Common myeloid progenitor, CD34-positive (primary cell): ENCODE results near the gene FAM177B.

Experiments used
- CTCF ChIA-PET: fragments of 350-600 bp; sonication (Branson Sonifier 250); formaldehyde crosslinking; loops from one replicate; lab custom pipeline; 2021; ENCODE audit warnings: antibody characterized with exemption; lab: Charles Lee
- POLR2A ChIA-PET: fragments of 350-600 bp; sonication (Branson Sonifier 250); formaldehyde crosslinking; loops from one replicate; lab custom pipeline; 2021; ENCODE audit warnings: antibody characterized with exemption; lab: Charles Lee
- DNase-seq, 3 donors: peaks; one replicate each; pipeline versions ENCODE4 v3.0.0 to v3.0.0-alpha.2; 2013
- H3K27ac ChIP-seq, 2 experiments: 1 replicate in 1 of 2; 2 replicates in 1 of 2; pipeline ENCODE4 v1.7.0; 2013; ENCODE audit warnings: inconsistent platforms in 2 of 2, low read length in 2 of 2, mild to moderate bottlenecking in 2 of 2, low read depth in 1 of 2, moderate library complexity in 1 of 2; ENCODE audit not compliant: severe bottlenecking in 2 of 2, insufficient read depth in 1 of 2, poor library complexity in 1 of 2
- H3K27me3 ChIP-seq, 5 experiments: replicated peaks in 2 of 5; 1 replicate in 3 of 5; 2 replicates in 2 of 5; pipeline versions ENCODE4 v1.6.1 to v1.7.0; 2013; ENCODE audit warnings: low read length in 4 of 5, mild to moderate bottlenecking in 2 of 5, moderate library complexity in 2 of 5, inconsistent platforms in 1 of 5; ENCODE audit not compliant: insufficient read depth in 5 of 5, control insufficient read depth in 4 of 5
- H3K36me3 ChIP-seq, 4 experiments: 1 replicate in 2 of 4; 2 replicates in 2 of 4; pipeline versions ENCODE4 v1.6.1 to v1.7.0; 2013; ENCODE audit warnings: low read length in 3 of 4, control low read depth in 1 of 4, mild to moderate bottlenecking in 1 of 4; ENCODE audit not compliant: control insufficient read depth in 4 of 4, insufficient read depth in 4 of 4
- H3K4me1 ChIP-seq, 4 experiments: 1 replicate in 3 of 4; 2 replicates in 1 of 4; pipeline versions ENCODE4 v1.6.1 to v1.7.1; 2013; ENCODE audit warnings: low read length in 3 of 4, mild to moderate bottlenecking in 3 of 4, control low read depth in 1 of 4, inconsistent platforms in 1 of 4, moderate library complexity in 1 of 4; ENCODE audit not compliant: control insufficient read depth in 4 of 4, insufficient read depth in 4 of 4; ENCODE audit errors: control extremely low read depth in 1 of 4
- H3K4me3 ChIP-seq, 7 experiments: 1 replicate in 4 of 7; 2 replicates in 3 of 7; pipeline versions ENCODE4 v1.5.1 to v1.7.0; 2013; ENCODE audit warnings: mild to moderate bottlenecking in 7 of 7, low read length in 6 of 7, moderate library complexity in 6 of 7, inconsistent platforms in 2 of 7, low read depth in 2 of 7, control low read depth in 1 of 7; ENCODE audit not compliant: insufficient read depth in 4 of 7, control insufficient read depth in 1 of 7; ENCODE audit errors: extremely low read depth in 1 of 7
- H3K9me3 ChIP-seq, 5 experiments: 1 replicate in 4 of 5; 2 replicates in 1 of 5; pipeline versions ENCODE4 v1.6.1 to v1.7.1; 2013; ENCODE audit warnings: low read length in 4 of 5, mild to moderate bottlenecking in 2 of 5, inconsistent platforms in 1 of 5, low read depth in 1 of 5, moderate library complexity in 1 of 5; ENCODE audit not compliant: control insufficient read depth in 4 of 5, insufficient read depth in 2 of 5; ENCODE audit errors: control extremely low read depth in 1 of 5
- WGBS: methylation state at CpG from one replicate; pipeline ENCODE4 v1.1.5; 2013; ENCODE audit not compliant: insufficient coverage; 5-methylcytosine and 5-hydroxymethylcytosine counted together

FAM177B gene

GRCh38 chr1:222768592-222768991, 31.6 kb downstream of the FAM177B start:
- Histone ChIP-seq H3K27me3 (no peaks in the 10 kb centered on the region), H3K9me3 (peaks cover 0 to 11% (median 9%) of the 10 kb centered on the region in 5 experiments), H3K27ac (no peak overlapping the region), H3K36me3 (no peaks in the 10 kb centered on the region), H3K4me1 (peaks cover 9 to 22% (median 21%) of the 10 kb centered on the region in 4 experiments), H3K4me3 (no peak overlapping the region)
- ChIA-PET POLR2A (no interaction called here), CTCF (interaction anchor here (1.1 to 2.0 kb wide), 3 partner anchors 12 to 354 kb away, joined by 3 to 6 read pairs (median 3); no protein-coding TSS in a partner anchor)
- DNase-seq = no peak

- no CpG with 5 or more reads among the region's 1 CpG for WGBS
- Histone ChIP-seq H3K27ac (no peak overlapping the region), H3K9me3 (peaks cover 0 to 11% (median 9%) of the 10 kb centered on the region in 5 experiments), H3K4me3 (no peak overlapping the region), H3K27me3 (no peaks in the 10 kb centered on the region), H3K4me1 (peaks cover 9 to 26% (median 22%) of the 10 kb centered on the region in 4 experiments), H3K36me3 (no peaks in the 10 kb centered on the region)
- DNase-seq = peak in 2 of 3 donors; percentile 36 to 37
- ChIA-PET POLR2A (no interaction called here), CTCF (interaction anchor here (2.0 kb wide), 1 partner anchor 354 kb away, joined by 6 read pairs; no protein-coding TSS in a partner anchor)
Measured at GRCh38 chr1:222769181-222769580, 32.2 kb downstream of the FAM177B start.

- CTCF ChIA-PET = interaction anchor here (1.3 kb wide), 1 partner anchor 320 kb away, joined by 3 read pairs; no protein-coding TSS in a partner anchor
- POLR2A ChIA-PET = no interaction called here
- Histone ChIP-seq H3K27ac (no peak overlapping the region), H3K27me3 (no peaks in the 10 kb centered on the region), H3K4me3 (no peak overlapping the region), H3K36me3 (no peaks in the 10 kb centered on the region), H3K9me3 (peaks cover 0 to 11% (median 9%) of the 10 kb centered on the region in 5 experiments), H3K4me1 (peaks cover 9 to 26% (median 22%) of the 10 kb centered on the region in 4 experiments)
- no peak for DNase-seq
- 100% methylated on average over 1 of the region's 2 CpGs for WGBS
Measured at GRCh38 chr1:222769971-222770620, 33.1 kb downstream of the FAM177B start.

DNA sequence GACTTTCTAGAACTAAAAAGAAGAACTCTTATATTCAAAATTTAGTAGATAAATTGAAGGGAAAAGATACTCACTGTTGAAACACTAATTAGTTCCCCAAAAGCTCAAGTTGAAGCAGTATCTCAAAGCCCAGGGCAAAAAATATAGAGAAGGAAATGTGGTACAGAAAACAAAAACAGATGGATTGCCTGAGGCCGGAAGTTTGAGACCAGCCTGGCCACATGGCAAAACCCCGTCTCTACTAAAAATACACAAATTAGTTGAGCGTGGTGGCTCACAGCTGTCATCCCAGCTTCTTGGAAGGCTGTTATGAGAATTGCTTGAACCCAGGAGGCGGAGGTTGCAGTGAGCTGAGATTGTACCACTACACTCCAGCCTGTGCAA, 36.0 kb downstream of the FAM177B start:
- DNase-seq = peak; percentile 82 to 97 (median 96)
- Histone ChIP-seq H3K4me1 (peaks cover 9 to 26% (median 22%) of the 10 kb centered on the region in 4 experiments), H3K4me3 (peak overlapping the region in 3 of 7 experiments; percentile 36 to 52 (median 48)), H3K36me3 (no peaks in the 10 kb centered on the region), H3K27me3 (no peaks in the 10 kb centered on the region), H3K27ac (peak overlapping the region; percentile 15 to 47), H3K9me3 (peaks cover 0 to 10% (median 6%) of the 10 kb centered on the region in 5 experiments)
- ChIA-PET POLR2A (interaction anchor here (0.7 kb wide), 1 partner anchor 119 kb away, joined by 5 read pairs; no protein-coding TSS in a partner anchor), CTCF (interaction anchor here (1.1 to 2.3 kb wide), 7 partner anchors 14 to 317 kb away, joined by 3 to 5 read pairs (median 4); partner anchors contain the start of gene FAM177B)
- WGBS = 0% methylated on average over 3 of the region's 4 CpGs

- DNase-seq = no peak
- ChIA-PET POLR2A (no interaction called here), CTCF (interaction anchor here (0.6 kb wide), 1 partner anchor 36 kb away, joined by 3 read pairs; no protein-coding TSS in a partner anchor)
- Histone ChIP-seq H3K4me1 (peaks cover 4 to 12% (median 8%) of the 10 kb centered on the region in 4 experiments), H3K4me3 (no peak overlapping the region), H3K36me3 (no peaks in the 10 kb centered on the region), H3K27me3 (no peaks in the 10 kb centered on the region), H3K27ac (no peak overlapping the region), H3K9me3 (peaks cover 0 to 4% (median 2%) of the 10 kb centered on the region in 5 experiments)
- WGBS = no CpG with 5 or more reads among the region's 1 CpG
Measured at GRCh38 chr1:222777463-222777862, 40.5 kb downstream of the FAM177B start.

DNA sequence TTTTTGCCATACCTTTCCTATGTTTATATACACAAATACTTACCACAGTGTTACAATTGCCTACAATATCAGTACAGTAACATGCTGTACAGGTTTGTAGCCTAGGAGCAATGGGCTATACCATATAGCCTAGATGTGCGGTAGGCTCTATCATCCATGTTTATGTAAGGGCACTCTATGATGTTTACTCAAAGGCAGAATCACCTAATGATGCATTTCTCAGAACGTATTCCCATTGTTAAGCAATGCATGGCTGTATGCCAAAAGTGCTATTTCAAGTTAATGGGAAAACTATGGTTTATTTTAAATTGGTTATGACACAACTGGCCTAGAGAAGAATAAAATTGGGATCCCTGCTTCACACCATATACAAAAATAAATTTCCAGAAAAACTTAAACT, 41.0 kb downstream of the FAM177B start:
- Histone ChIP-seq H3K27ac (no peak overlapping the region), H3K4me1 (peaks cover 3 to 9% (median 6%) of the 10 kb centered on the region in 4 experiments), H3K9me3 (peaks cover 0 to 4% (median 2%) of the 10 kb centered on the region in 5 experiments), H3K36me3 (no peaks in the 10 kb centered on the region), H3K4me3 (no peak overlapping the region), H3K27me3 (no peaks in the 10 kb centered on the region)
- POLR2A ChIA-PET = no interaction called here
- no peak for DNase-seq
- 100% methylated on average over 2 of the region's 2 CpGs for WGBS
- CTCF ChIA-PET = no interaction called here

GRCh38 chr1:222781251-222781650, 44.2 kb downstream of the FAM177B start:
- CTCF ChIA-PET = no interaction called here
- Histone ChIP-seq H3K4me3 (no peak overlapping the region), H3K27me3 (no peaks in the 10 kb centered on the region), H3K36me3 (no peaks in the 10 kb centered on the region), H3K27ac (no peak overlapping the region), H3K4me1 (peaks cover 0 to 13% (median 3%) of the 10 kb centered on the region in 4 experiments), H3K9me3 (peaks cover 0 to 4% (median 2%) of the 10 kb centered on the region in 5 experiments)
- POLR2A ChIA-PET = no interaction called here
- WGBS = no CpG with 5 or more reads among the region's 4 CpGs
- no peak for DNase-seq
